ENCODE results near the gene CPAMD8.

CPAMD8 gene

GRCh38 chr19:16917401-16917800, 109.2 kb downstream of the CPAMD8 start:
- DNase-seq (ENCODE audit: low spot score): no peak

DNA sequence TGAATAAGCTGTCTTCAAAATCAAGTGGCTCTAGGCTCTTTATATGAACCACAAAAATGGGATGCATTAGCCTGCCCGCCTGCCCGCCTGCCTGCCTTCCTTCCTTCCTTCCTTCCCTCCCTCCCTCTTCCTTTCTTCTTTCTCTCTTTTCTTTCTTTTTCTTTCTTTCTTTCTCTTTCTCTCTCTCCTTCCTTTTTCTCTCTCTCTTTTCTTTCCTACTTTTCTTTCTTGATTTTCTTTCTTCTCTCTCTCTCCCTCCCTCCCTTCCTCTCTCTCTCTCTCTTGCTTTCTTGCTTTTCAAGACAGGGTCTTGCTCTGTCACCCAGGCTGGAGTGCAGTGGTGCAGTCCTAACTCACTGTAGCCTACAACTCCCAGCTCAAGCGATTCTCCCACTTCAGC, 110.9 kb downstream of the CPAMD8 start:
- no peak for DNase-seq (ENCODE audit: low spot score)

DNA sequence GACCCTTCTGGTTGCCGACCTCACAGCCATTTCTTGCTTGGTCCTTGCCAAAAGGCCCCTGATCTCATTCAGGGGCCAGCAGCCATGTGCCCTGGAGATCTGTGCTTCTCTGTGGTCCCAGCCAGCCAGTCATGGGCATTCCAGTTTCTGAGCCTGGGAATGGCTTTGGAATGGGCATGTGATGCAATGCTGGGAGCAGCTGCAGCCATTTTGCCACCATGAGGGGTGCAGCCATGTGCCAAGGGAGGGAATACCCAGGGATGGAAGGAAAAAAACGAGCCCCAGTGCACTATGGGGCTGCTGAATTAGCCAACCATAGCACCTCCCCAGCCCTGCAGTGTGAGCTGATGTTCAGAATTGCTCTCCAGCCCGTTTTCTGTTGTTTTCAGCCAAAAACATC, 111.5 kb downstream of the CPAMD8 start:
- DNase-seq (ENCODE audit: low spot score): no peak

GRCh38 chr19:16914421-16914820, 112.2 kb downstream of the CPAMD8 start:
- no peak for DNase-seq (ENCODE audit: low spot score)

- DNase-seq (ENCODE audit: low spot score): no peak
Measured at GRCh38 chr19:16912780-16913179, 113.8 kb downstream of the CPAMD8 start.

DNA sequence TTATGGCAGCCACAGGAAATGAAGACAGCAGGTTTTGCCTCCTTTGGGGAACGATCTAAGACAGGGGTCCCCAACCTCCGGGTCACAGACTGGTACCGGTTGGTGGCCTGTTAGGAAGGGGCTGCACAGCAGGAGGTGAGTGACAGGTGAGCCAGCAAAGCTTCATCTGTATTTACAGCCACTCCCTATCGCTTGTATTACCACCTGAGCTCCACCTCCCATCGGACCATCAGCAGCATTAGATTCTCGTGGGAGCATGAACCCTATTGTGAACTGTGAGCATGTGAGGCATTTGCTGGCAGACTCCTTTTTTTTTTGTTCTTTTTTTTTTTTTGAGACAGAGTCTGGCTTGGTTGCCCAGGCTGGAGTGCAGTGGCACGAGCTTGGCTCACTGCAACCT, 115.6 kb downstream of the CPAMD8 start:
- no peak for DNase-seq (ENCODE audit: low spot score)

DNA sequence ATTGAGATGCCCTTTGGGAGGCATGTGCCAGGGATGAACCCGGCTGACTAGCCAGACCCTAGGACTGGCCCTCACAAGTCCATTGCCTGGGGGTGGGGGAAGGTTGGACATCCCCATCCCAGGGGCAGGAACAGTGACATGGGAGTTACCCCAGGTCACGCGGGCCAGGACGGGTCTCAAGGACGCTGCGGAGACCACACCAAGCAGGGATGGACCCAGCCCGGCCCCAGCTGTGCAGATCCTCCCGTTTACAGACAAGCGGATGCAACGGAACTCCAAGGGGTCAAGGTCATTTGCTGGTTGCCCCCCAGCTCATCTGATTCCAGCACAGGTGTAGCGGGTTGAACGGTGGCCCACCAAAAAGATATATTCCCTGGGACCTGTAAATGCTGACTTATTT, 117.9 kb downstream of the CPAMD8 start:
- no peak for DNase-seq (ENCODE audit: low spot score)

DNA sequence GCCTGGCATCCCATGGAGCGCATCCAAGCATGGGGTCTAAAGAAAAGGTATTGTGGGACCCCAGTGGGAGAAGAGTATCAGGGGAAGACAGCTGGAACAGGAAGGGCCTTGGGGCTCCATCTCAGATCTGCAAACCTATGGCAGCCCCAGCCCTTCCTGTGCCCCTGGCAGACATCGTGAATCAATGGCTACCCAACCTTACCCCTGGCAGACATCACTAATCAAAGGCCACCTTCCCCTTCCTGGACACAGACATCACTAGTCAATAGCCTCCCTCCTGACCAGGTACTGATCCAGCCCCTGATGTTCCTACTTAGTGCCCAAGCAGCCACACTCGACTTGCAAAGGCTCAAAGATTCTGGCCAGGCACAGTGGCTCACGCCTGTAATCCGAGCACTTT, 122.0 kb downstream of the CPAMD8 start:
- no peak for DNase-seq (ENCODE audit: low spot score)

GRCh38 chr19:16903347-16903746, 123.3 kb downstream of the CPAMD8 start:
- DNase-seq (ENCODE audit: low spot score): no peak

DNA sequence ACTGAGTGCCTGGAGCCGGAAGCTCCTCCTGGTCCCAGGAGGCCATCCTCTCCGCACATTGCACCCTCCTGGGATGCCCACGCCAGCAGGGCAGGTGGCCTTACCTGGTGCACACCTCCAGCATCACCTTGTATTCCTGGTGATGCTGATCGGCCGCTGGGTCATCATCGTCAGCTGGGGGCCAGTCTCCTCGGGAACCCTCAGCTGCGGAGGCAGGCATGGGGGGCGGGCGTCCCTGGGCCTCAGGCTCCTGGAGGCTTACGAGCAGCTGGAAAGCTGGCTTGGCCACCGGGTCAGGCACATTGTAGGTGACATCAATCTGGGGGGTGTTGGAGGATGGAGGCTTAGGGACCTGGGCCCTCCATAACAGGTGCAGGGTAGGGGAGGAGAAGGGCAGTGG, 124.1 kb downstream of the CPAMD8 start:
- DNase-seq (ENCODE audit: low spot score): no peak

DNA sequence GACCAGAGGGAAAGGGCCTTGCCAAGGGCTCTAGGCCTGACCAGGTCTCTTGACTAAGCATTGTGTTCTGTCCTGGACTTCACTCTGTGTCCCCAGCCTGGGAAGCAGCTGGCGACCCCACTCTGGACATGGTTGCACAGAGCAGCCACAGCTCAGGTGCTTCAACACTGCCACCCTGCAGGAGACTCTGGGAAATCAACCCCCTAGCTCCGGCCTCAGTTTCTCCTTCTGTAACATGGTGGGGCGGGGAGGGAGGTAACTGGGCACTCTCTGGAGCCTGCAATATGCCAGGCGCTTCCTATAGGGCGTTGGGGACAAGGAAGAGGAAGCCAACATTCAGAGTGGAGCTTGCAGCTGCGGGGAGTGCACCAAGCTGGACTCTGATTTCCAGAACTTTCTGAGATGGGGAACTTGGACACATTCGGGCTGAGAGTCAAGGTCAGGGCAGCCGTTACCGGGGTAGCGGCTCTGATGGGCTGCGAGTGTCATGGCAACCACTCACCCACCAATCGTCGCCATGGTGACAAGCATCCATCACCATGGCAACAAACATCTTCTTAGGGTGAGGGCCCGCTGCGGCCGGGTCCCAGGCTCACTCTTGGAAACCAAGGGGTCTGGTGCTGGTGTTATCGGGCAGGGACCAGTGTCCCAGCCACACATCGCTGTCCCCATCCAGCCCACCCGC, 125.0 kb downstream of the CPAMD8 start:
- peak; percentile 17 for DNase-seq (ENCODE audit: low spot score)

DNA sequence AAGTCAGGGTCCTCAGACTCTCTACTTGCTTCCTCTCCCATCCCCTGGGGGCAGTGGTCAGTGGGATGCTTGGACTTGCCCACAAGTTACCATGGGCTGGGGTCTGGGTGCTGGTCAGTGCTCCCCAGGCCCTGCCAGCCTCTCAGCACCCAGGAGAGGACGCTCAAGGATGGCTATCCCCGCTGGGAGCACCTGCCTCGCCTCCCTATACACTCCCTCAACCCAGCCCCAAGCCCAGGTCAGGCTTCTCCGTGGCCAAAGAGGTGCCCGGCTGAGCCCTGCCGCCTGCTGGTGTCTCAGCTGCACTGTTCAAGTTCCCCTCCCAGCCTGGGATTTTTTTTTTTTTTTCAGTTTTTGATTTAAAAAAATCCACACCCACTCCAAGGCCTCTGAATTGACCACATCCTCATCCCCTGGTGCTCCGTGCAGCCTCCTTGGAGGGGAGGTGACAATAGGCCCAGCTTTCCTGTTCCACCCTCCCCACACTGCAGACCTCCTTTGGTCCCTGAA, 127.0 kb downstream of the CPAMD8 start:
- DNase-seq (ENCODE audit: low spot score): peak; percentile 49

DNA sequence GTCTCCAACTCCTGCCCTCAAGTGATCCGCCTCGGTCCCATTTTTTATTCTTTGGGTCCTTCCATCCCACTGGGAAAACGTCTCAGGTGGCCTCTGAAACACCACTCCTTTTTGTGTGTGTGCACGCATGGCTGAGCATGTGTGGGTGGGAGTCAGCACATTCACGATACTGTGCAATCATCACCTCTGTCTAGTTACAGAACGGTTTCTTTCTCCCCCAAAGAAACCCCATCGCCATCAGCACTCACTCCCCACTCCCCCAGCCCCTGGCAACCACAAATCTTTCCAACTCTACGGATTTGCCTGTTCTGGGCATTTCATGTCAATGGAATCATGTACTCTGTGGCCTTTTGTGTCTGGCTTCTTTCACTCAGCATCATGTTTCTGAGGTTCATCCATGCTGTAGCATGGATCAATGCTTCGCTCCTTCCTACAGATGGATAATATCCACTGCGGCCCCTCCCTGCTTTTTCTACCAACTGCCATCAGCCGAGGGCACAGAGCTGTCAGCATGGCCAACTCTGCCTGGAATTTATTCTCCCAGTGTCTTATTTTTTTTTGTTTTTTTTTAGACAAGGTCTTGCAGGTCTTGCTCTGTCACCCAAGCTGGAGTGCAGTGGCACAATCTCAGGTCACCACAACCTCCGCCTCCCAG, 128.1 kb downstream of the CPAMD8 start:
- DNase-seq (ENCODE audit: low spot score): no peak

- no peak for DNase-seq (ENCODE audit: low spot score)
Measured at GRCh38 chr19:16897856-16898161, 128.8 kb downstream of the CPAMD8 start.

- peak; percentile 99 for DNase-seq (ENCODE audit: low spot score)
Measured at GRCh38 chr19:16897029-16897855, 129.4 kb downstream of the CPAMD8 start.

- DNase-seq (ENCODE audit: low spot score): no peak
Measured at GRCh38 chr19:16896146-16897028, 130.2 kb downstream of the CPAMD8 start.

- no peak for DNase-seq (ENCODE audit: low spot score)
Measured at GRCh38 chr19:16895467-16896145, 131.0 kb downstream of the CPAMD8 start.

GRCh38 chr19:16894080-16894479, 132.5 kb downstream of the CPAMD8 start:
- no peak for DNase-seq (ENCODE audit: low spot score)

DNA sequence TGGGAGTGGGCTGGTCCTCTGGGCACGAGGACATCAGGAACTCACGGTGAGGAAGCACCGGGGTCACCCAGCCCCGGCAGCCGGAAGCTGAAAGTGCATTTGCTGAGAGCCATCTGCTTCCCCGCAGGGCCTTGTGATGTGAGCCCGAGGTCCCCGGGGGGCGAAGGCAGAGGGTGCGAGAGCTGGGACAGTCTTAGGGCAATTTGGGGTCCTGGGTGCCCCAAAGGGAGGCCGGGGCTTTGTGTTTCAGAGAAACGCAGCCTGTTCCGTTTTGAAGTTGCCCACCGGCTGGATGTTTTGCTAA, 133.0 kb downstream of the CPAMD8 start:
- no peak for DNase-seq (ENCODE audit: low spot score)

- no peak for DNase-seq (ENCODE audit: low spot score)
Measured at GRCh38 chr19:16892868-16893685, 133.5 kb downstream of the CPAMD8 start.

GRCh38 chr19:16892436-16892835, 134.2 kb downstream of the CPAMD8 start:
- no peak for DNase-seq (ENCODE audit: low spot score)

Measured in COLO829 (cell line).